Aorta (tissue), 5 donors: ENCODE results near the gene TNXB. TPM values are rescaled to one million over a fixed set of nuclear protein-coding genes. Genes with fewer than 3 reads are reported as not detected.
A peak's percentile ranks its signal among the peaks of the same experiment; 100 is the strongest.
"Not testable (repeated sequence)": the region's sequence is repeated elsewhere in the genome, so short reads cannot be mapped to it uniquely, and the experiment has no call there.

ENCODE experiments used
- ATAC-seq: fragments of 200-7000 bp; cut with Tn5 transposase; one replicate; pipeline ENCODE4 v1.9.1; 2022; ENCODE audit warnings: moderate library complexity; ENCODE audit not compliant: low FRiP score
- DNase-seq, 2 donors: peaks; one replicate each; pipeline ENCODE4 v3.0.0-alpha.2; 2020
- H3K27ac ChIP-seq, 2 donors: one replicate each; pipeline ENCODE4 v1.5.1; 2013; ENCODE audit warnings: low read length in 2 of 2, mild to moderate bottlenecking in 2 of 2, moderate library complexity in 2 of 2, control low read depth in 1 of 2, inconsistent platforms in 1 of 2, low read depth in 1 of 2
- H3K27me3 ChIP-seq, 2 donors: one replicate each; pipeline ENCODE4 v1.6.1; 2013; ENCODE audit warnings: control low read depth in 1 of 2, low read length in 1 of 2, mild to moderate bottlenecking in 1 of 2, moderate library complexity in 1 of 2; ENCODE audit not compliant: insufficient read depth in 2 of 2, control insufficient read depth in 1 of 2
- H3K36me3 ChIP-seq, 2 donors: one replicate each; pipeline ENCODE4 v1.6.1; 2013; ENCODE audit warnings: control low read depth in 1 of 2, low read length in 1 of 2, mild to moderate bottlenecking in 1 of 2; ENCODE audit not compliant: insufficient read depth in 2 of 2, control insufficient read depth in 1 of 2
- H3K4me1 ChIP-seq, 2 donors: one replicate each; pipeline ENCODE4 v1.6.1; 2013; ENCODE audit warnings: low read length in 2 of 2, control low read depth in 1 of 2, mild to moderate bottlenecking in 1 of 2, moderate library complexity in 1 of 2; ENCODE audit not compliant: insufficient read depth in 2 of 2, control insufficient read depth in 1 of 2
- H3K4me3 ChIP-seq, 2 donors: one replicate each; pipeline ENCODE4 v1.5.1; 2013; ENCODE audit warnings: low read length in 2 of 2, control low read depth in 1 of 2, mild to moderate bottlenecking in 1 of 2
- H3K9me3 ChIP-seq: one replicate; pipeline ENCODE4 v1.6.1; 2013; ENCODE audit warnings: mild to moderate bottlenecking, low read length; ENCODE audit not compliant: control insufficient read depth
- WGBS, 2 donors: extraction: QIAGEN DNeasy Blood & Tissue Kit; methylation state at CpG; one replicate each; pipeline ENCODE4 v1.1.7; 2013; 5-methylcytosine and 5-hydroxymethylcytosine counted together
- intact Hi-C, 2 donors: fragments of 100-400 bp; cut with DNase I; formaldehyde crosslinking; loops; one replicate each; pipeline versions ENCODE4 v1.14.2 to v1.15.0; 2022
- polyA plus RNA-seq, 2 donors: library from polyadenylated mRNA; stranded (reverse); fragments of 200-250 nt; gene quantifications; one replicate each; pipeline ENCODE4 v1.2.3, GENCODE V29; 2013
- total RNA-seq, 2 donors: library from RNA; stranded (reverse); fragmentation: NEBNext Ultra II Directional; extraction: Animal tissue kit (Norgen Biotek cat#: 25700); gene quantifications; one replicate each; pipeline ENCODE4 v1.2.1, GENCODE V29; 2021
- donor health status: healthy with polysubstance abuse.
- donor health status: Bipolar disorder and iron deficiency.
- donor health status: DM: no; HTN: no; CAD: no.
- donor health status: DM: no; HTN: no; CAD: no.
- donor health status: DM: yes; HTN: yes; CAD: no.

TNXB gene
- total and polyA plus RNA-seq, 4 donors = 11.1 to 441 (median 116) TPM

- H3K4me1 ChIP-seq, H3K27ac ChIP-seq, DNase-seq, H3K27me3 ChIP-seq, ATAC-seq, H3K9me3 ChIP-seq, intact Hi-C loops, H3K4me3 ChIP-seq, H3K36me3 ChIP-seq: not testable (repeated sequence)
- WGBS, 2 donors = 92 to 93% methylated on average over 4 to 5 of the region's 5 CpGs
Observed at GRCh38 chr6:32037136-32037535, 72.0 kb downstream of the TNXB start.

- H3K4me3 ChIP-seq, H3K27ac ChIP-seq, ATAC-seq, H3K4me1 ChIP-seq, H3K36me3 ChIP-seq, intact Hi-C loops, H3K27me3 ChIP-seq, DNase-seq, H3K9me3 ChIP-seq: not testable (repeated sequence)
- no CpG with 5 or more reads among the region's 16 CpGs for WGBS, 2 donors
Observed at GRCh38 chr6:32035283-32036013, 73.7 kb downstream of the TNXB start.

GRCh38 chr6:32029553-32029952, 79.6 kb downstream of the TNXB start:
- intact Hi-C loops, H3K36me3 ChIP-seq, H3K27me3 ChIP-seq, H3K9me3 ChIP-seq, ATAC-seq, H3K4me1 ChIP-seq, H3K27ac ChIP-seq, H3K4me3 ChIP-seq: not testable (repeated sequence)
- peak in 1 of 2 donors; percentile 46 for DNase-seq
- WGBS, 2 donors = 84 to 95% methylated on average over 8 of the region's 14 CpGs

- 84 to 88% methylated on average over 6 to 7 of the region's 10 CpGs for WGBS, 2 donors
- H3K27ac ChIP-seq, H3K9me3 ChIP-seq, H3K4me3 ChIP-seq, H3K27me3 ChIP-seq, intact Hi-C loops, H3K4me1 ChIP-seq, H3K36me3 ChIP-seq, DNase-seq, ATAC-seq: not testable (repeated sequence)
Observed at GRCh38 chr6:32028631-32029030, 80.5 kb downstream of the TNXB start.

GRCh38 chr6:32022100-32022499, 87.0 kb downstream of the TNXB start:
- H3K36me3 ChIP-seq, H3K27ac ChIP-seq, H3K4me1 ChIP-seq, H3K4me3 ChIP-seq, DNase-seq, ATAC-seq, H3K9me3 ChIP-seq, intact Hi-C loops, H3K27me3 ChIP-seq: not testable (repeated sequence)
- no CpG with 5 or more reads among the region's 10 CpGs for WGBS, 2 donors

GRCh38 chr6:32014547-32014946, 94.6 kb downstream of the TNXB start, which contains the start of gene C4B:
Gene C4B, plus strand, starts transcription at chr6:32014795. Its CDS starts 51 bp downstream, at chr6:32014846.
- DNase-seq, H3K27me3 ChIP-seq, H3K27ac ChIP-seq, H3K4me1 ChIP-seq, intact Hi-C loops, H3K36me3 ChIP-seq, H3K4me3 ChIP-seq, H3K9me3 ChIP-seq: not testable (repeated sequence)
- ATAC-seq = peak; percentile 23
- WGBS, 2 donors = no CpG with 5 or more reads among the region's 6 CpGs

GRCh38 chr6:32013738-32014137, 95.4 kb downstream of the TNXB start:
- H3K27ac ChIP-seq, intact Hi-C loops, ATAC-seq, H3K4me1 ChIP-seq, H3K9me3 ChIP-seq, H3K36me3 ChIP-seq, H3K27me3 ChIP-seq, H3K4me3 ChIP-seq, DNase-seq: not testable (repeated sequence)
- WGBS, 2 donors = no CpG with 5 or more reads among the region's 5 CpGs

- H3K4me3 ChIP-seq, H3K36me3 ChIP-seq, H3K4me1 ChIP-seq, H3K27ac ChIP-seq, intact Hi-C loops, ATAC-seq, H3K9me3 ChIP-seq, H3K27me3 ChIP-seq: not testable (repeated sequence)
- DNase-seq = peak; percentile 50 to 79
- 84 to 87% methylated on average over 16 to 17 of the region's 17 CpGs for WGBS, 2 donors
Observed at GRCh38 chr6:32012941-32013617, 96.1 kb downstream of the TNXB start.
